Stomach (tissue), 4 donors: ENCODE data around the gene KRT5.

ENCODE experiments used
- CTCF ChIP-seq, 7 experiments: fragments of 450-650 bp in 4 of 7; fragments of 200-600 bp in 3 of 7; sonication (generic) in 3 of 7; IDR thresholded peaks; one replicate each; pipeline ENCODE4 v1.5.1; 2016 to 2019; ENCODE audit warnings: antibody characterized with exemption in 7 of 7, control low read depth in 2 of 7, mild to moderate bottlenecking in 1 of 7
- POLR2A ChIP-seq, 4 donors: fragments of 450-650 bp; IDR thresholded peaks; one replicate each; pipeline ENCODE4 v1.6.1; 2016; ENCODE audit warnings: antibody characterized with exemption in 4 of 4, control low read depth in 2 of 4, mild to moderate bottlenecking in 1 of 4, moderate library complexity in 1 of 4
- POLR2AphosphoS5 ChIP-seq, 3 donors: sonication (generic); formaldehyde crosslinking; IDR thresholded peaks; one replicate each; pipeline ENCODE4 v1.6.1; 2016; ENCODE audit warnings: antibody characterized with exemption in 3 of 3

GRCh38 chr12:52464897-52465296 lies 55.3 kb downstream of the KRT5 start:
- TF ChIP-seq POLR2A (IDR thresholded peaks at IDR 0.05) (no peak), CTCF (IDR thresholded peaks at IDR 0.05) (no peak), POLR2AphosphoS5 (IDR thresholded peaks at IDR 0.05) (no peak)
